HEK293 (cell line): Measurements from ENCODE around the gene SPACA5.

Source experiments
- BCL11B ChIP-seq: fragments of 450-650 bp; formaldehyde crosslinking; IDR thresholded peaks from 2 replicates; pipeline ENCODE4 v1.5.1; 2016; ENCODE audit warnings: low read depth, missing biosample characterization, missing genetic modification characterization
- ELK4 ChIP-seq: IDR thresholded peaks from 2 replicates; pipeline ENCODE4 v1.6.1; 2011; ENCODE audit warnings: mild to moderate bottlenecking, low read depth, low read length, borderline replicate concordance
- GFI1B ChIP-seq: fragments of 450-650 bp; formaldehyde crosslinking; IDR thresholded peaks from 2 replicates; pipeline ENCODE4 v1.5.1; 2016; ENCODE audit warnings: missing biosample characterization, missing genetic modification characterization
- GLI4 ChIP-seq: fragments of 450-650 bp; formaldehyde crosslinking; IDR thresholded peaks from 2 replicates; pipeline ENCODE4 v1.5.1; 2016; ENCODE audit warnings: missing biosample characterization, missing genetic modification characterization
- KLF8 ChIP-seq: fragments of 450-650 bp; formaldehyde crosslinking; IDR thresholded peaks from 2 replicates; pipeline ENCODE4 v1.5.1; 2016; ENCODE audit warnings: missing biosample characterization, missing genetic modification characterization
- KLF9 ChIP-seq: fragments of 450-650 bp; formaldehyde crosslinking; IDR thresholded peaks from 2 replicates; pipeline ENCODE4 v1.5.1; 2016; ENCODE audit warnings: missing biosample characterization, missing genetic modification characterization, low read depth
- RBAK ChIP-seq: fragments of 450-650 bp; formaldehyde crosslinking; IDR thresholded peaks from 2 replicates; pipeline ENCODE4 v1.5.1; 2016; ENCODE audit warnings: missing biosample characterization, missing genetic modification characterization
- SCRT2 ChIP-seq: fragments of 450-650 bp; formaldehyde crosslinking; IDR thresholded peaks from 2 replicates; pipeline ENCODE4 v1.5.1; 2016; ENCODE audit warnings: missing biosample characterization, missing genetic modification characterization
- SETDB1 ChIP-seq: IDR thresholded peaks from one replicate; pipeline ENCODE4 v1.6.1; 2017; ENCODE audit warnings: mild to moderate bottlenecking, low read length, moderate library complexity, mixed read lengths; ENCODE audit not compliant: insufficient read length
- ZNF112 ChIP-seq: fragments of 450-650 bp; formaldehyde crosslinking; IDR thresholded peaks from 2 replicates; pipeline ENCODE4 v1.5.0; 2017; ENCODE audit warnings: missing biosample characterization, missing genetic modification characterization
- ZNF140 ChIP-seq: fragments of 450-650 bp; formaldehyde crosslinking; IDR thresholded peaks from 2 replicates; pipeline ENCODE4 v1.5.1; 2016; ENCODE audit warnings: missing biosample characterization, missing genetic modification characterization
- ZNF157 ChIP-seq: fragments of 450-650 bp; formaldehyde crosslinking; IDR thresholded peaks from 2 replicates; pipeline ENCODE4 v1.5.1; 2016; ENCODE audit warnings: missing biosample characterization, missing genetic modification characterization
- ZNF2 ChIP-seq: fragments of 450-650 bp; formaldehyde crosslinking; IDR thresholded peaks from 2 replicates; pipeline ENCODE4 v1.5.1; 2016; ENCODE audit warnings: missing biosample characterization, missing genetic modification characterization
- ZNF221 ChIP-seq: fragments of 450-650 bp; formaldehyde crosslinking; IDR thresholded peaks from 2 replicates; pipeline ENCODE4 v1.5.1; 2017; ENCODE audit warnings: missing biosample characterization, missing genetic modification characterization, borderline replicate concordance
- ZNF324 ChIP-seq: fragments of 450-650 bp; formaldehyde crosslinking; IDR thresholded peaks from 2 replicates; pipeline ENCODE4 v1.5.1; 2016; ENCODE audit warnings: missing biosample characterization, missing genetic modification characterization
- ZNF514 ChIP-seq: fragments of 450-650 bp; formaldehyde crosslinking; IDR thresholded peaks from 2 replicates; pipeline ENCODE4 v1.5.1; 2016; ENCODE audit warnings: missing biosample characterization, missing genetic modification characterization
- ZNF555 ChIP-seq: fragments of 450-650 bp; formaldehyde crosslinking; conservative IDR thresholded peaks from 2 replicates; pipeline ENCODE4 v1.5.1; 2017; ENCODE audit warnings: missing biosample characterization, mild to moderate bottlenecking, missing genetic modification characterization, inconsistent platforms
- ZNF561 ChIP-seq: fragments of 450-650 bp; IDR thresholded peaks from 2 replicates; pipeline ENCODE4 v1.5.1; 2018; ENCODE audit warnings: missing biosample characterization, missing genetic modification characterization, borderline replicate concordance
- ZNF624 ChIP-seq: fragments of 450-650 bp; formaldehyde crosslinking; IDR thresholded peaks from 2 replicates; pipeline ENCODE4 v1.5.1; 2017; ENCODE audit warnings: missing biosample characterization, missing genetic modification characterization
- ZNF626 ChIP-seq: fragments of 450-650 bp; sonication (Bioruptor Pico); formaldehyde crosslinking; IDR thresholded peaks from 2 replicates; pipeline ENCODE4 v1.5.1; 2018; ENCODE audit warnings: missing biosample characterization, missing genetic modification characterization, inconsistent platforms
- ZNF660 ChIP-seq: fragments of 450-650 bp; IDR thresholded peaks from 2 replicates; pipeline ENCODE4 v1.5.1; 2018; ENCODE audit warnings: missing biosample characterization, mild to moderate bottlenecking, missing genetic modification characterization
- ZSCAN4 ChIP-seq: fragments of 450-650 bp; formaldehyde crosslinking; IDR thresholded peaks from 2 replicates; pipeline ENCODE4 v1.5.1; 2017; ENCODE audit warnings: missing biosample characterization, missing genetic modification characterization
- ZSCAN5A ChIP-seq: fragments of 450-650 bp; formaldehyde crosslinking; IDR thresholded peaks from 2 replicates; pipeline ENCODE4 v1.5.1; 2016; ENCODE audit warnings: missing biosample characterization, missing genetic modification characterization
- ZXDB ChIP-seq: fragments of 450-650 bp; formaldehyde crosslinking; IDR thresholded peaks from 2 replicates; pipeline ENCODE4 v1.5.1; 2016; ENCODE audit warnings: missing biosample characterization, missing genetic modification characterization
- TF ChIP-seq, protein P1 (sequence below): fragments of 450-650 bp; IDR thresholded peaks from 2 replicates; pipeline ENCODE4 v1.5.1; 2018; ENCODE audit warnings: missing biosample characterization, missing genetic modification characterization
- TF ChIP-seq, protein P2 (sequence below): fragments of 450-650 bp; formaldehyde crosslinking; IDR thresholded peaks from 2 replicates; pipeline ENCODE4 v1.5.1; 2016; ENCODE audit warnings: missing biosample characterization, missing genetic modification characterization
- TF ChIP-seq, protein P3 (sequence below): fragments of 450-650 bp; formaldehyde crosslinking; IDR thresholded peaks from 2 replicates; pipeline ENCODE4 v1.5.1; 2016; ENCODE audit warnings: missing biosample characterization, missing genetic modification characterization
- TF ChIP-seq, protein P4 (sequence below): fragments of 450-650 bp; formaldehyde crosslinking; IDR thresholded peaks from 2 replicates; pipeline ENCODE4 v1.5.1; 2016; ENCODE audit warnings: missing biosample characterization, missing genetic modification characterization

SPACA5 gene

DNA sequence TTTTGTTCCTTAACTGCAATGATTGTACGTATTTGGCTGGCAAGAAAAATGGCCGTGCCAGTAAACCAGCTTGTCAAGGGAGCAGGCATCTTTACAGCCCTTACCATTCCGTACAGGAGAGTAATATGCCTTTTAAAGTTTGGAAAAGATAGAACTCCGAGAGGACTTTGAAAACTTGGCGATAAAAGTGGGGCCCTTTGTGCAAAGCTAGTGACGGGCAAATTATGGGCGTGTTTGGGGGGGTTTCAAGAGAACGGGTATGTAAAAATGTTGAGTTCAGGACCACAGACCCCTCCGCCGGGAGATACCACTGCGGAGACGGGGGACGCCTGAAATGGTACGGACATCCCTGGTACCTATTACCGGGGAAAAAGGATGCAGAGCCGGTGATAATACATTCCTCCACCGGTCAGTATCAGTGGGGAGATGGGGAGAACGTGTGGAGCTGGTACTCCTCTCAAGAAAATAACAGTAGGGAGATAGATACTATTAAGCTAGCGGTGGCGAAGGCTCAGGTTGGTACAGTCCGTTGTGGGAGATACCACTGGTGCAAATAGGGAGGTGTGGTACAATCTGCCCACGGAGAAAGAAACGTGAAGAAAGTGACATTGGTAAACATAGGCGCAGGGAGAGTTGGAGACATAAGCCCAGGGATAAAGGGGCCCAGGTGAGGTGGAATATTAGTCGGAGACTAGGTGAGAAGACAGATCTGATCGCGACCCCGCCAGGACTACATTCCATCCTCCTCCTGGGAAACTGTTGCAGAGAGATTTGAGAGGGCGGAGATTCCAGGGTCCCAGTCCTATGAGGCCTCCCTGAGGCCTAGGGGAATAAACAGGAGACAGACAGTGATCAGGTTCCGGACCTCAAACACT is 14.5 kb downstream of the SPACA5 start (continued):
- TF ChIP-seq ZNF514 (tag by site-specific recombination) (no peak), ZNF157 (no peak), ZNF624 (tag by site-specific recombination) (no peak), ZNF221 (tag by site-specific recombination) (no peak), SETDB1 (no peak), KLF8 (tag by site-specific recombination) (peak; percentile 55; the same call in 1 of the 2 replicates), ZNF140 (tag by site-specific recombination) (no peak), GLI4 (tag by site-specific recombination) (no peak), ZNF555 (no peak), ZNF660 (0 out of 2 replicates have a peak, but pooled peaks have one; percentile 3), ZSCAN5A (no peak), ELK4 (no peak), ZNF626 (no peak), ZNF2 (tag by site-specific recombination) (peak; percentile 79; the same call in 1 of the 2 replicates), ZNF561 (no peak), ZSCAN4 (tag by site-specific recombination) (no peak), KLF9 (tag by site-specific recombination) (no peak), ZNF324 (tag by site-specific recombination) (0 out of 2 replicates have a peak, but pooled peaks have one; percentile 33), BCL11B (tag by site-specific recombination) (no peak), ZXDB (tag by site-specific recombination) (peak; percentile 81), SCRT2 (peak; percentile 98), ZNF112 (tag by site-specific recombination) (no peak), GFI1B (no peak), RBAK (tag by site-specific recombination) (no peak)
- TF ChIP-seq, protein P1, sequence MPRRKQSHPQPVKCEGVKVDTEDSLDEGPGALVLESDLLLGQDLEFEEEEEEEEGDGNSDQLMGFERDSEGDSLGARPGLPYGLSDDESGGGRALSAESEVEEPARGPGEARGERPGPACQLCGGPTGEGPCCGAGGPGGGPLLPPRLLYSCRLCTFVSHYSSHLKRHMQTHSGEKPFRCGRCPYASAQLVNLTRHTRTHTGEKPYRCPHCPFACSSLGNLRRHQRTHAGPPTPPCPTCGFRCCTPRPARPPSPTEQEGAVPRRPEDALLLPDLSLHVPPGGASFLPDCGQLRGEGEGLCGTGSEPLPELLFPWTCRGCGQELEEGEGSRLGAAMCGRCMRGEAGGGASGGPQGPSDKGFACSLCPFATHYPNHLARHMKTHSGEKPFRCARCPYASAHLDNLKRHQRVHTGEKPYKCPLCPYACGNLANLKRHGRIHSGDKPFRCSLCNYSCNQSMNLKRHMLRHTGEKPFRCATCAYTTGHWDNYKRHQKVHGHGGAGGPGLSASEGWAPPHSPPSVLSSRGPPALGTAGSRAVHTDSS (tag by site-specific recombination): no peak
- TF ChIP-seq, protein P2, sequence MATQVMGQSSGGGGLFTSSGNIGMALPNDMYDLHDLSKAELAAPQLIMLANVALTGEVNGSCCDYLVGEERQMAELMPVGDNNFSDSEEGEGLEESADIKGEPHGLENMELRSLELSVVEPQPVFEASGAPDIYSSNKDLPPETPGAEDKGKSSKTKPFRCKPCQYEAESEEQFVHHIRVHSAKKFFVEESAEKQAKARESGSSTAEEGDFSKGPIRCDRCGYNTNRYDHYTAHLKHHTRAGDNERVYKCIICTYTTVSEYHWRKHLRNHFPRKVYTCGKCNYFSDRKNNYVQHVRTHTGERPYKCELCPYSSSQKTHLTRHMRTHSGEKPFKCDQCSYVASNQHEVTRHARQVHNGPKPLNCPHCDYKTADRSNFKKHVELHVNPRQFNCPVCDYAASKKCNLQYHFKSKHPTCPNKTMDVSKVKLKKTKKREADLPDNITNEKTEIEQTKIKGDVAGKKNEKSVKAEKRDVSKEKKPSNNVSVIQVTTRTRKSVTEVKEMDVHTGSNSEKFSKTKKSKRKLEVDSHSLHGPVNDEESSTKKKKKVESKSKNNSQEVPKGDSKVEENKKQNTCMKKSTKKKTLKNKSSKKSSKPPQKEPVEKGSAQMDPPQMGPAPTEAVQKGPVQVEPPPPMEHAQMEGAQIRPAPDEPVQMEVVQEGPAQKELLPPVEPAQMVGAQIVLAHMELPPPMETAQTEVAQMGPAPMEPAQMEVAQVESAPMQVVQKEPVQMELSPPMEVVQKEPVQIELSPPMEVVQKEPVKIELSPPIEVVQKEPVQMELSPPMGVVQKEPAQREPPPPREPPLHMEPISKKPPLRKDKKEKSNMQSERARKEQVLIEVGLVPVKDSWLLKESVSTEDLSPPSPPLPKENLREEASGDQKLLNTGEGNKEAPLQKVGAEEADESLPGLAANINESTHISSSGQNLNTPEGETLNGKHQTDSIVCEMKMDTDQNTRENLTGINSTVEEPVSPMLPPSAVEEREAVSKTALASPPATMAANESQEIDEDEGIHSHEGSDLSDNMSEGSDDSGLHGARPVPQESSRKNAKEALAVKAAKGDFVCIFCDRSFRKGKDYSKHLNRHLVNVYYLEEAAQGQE (tag by site-specific recombination): no peak
- TF ChIP-seq, protein P3, sequence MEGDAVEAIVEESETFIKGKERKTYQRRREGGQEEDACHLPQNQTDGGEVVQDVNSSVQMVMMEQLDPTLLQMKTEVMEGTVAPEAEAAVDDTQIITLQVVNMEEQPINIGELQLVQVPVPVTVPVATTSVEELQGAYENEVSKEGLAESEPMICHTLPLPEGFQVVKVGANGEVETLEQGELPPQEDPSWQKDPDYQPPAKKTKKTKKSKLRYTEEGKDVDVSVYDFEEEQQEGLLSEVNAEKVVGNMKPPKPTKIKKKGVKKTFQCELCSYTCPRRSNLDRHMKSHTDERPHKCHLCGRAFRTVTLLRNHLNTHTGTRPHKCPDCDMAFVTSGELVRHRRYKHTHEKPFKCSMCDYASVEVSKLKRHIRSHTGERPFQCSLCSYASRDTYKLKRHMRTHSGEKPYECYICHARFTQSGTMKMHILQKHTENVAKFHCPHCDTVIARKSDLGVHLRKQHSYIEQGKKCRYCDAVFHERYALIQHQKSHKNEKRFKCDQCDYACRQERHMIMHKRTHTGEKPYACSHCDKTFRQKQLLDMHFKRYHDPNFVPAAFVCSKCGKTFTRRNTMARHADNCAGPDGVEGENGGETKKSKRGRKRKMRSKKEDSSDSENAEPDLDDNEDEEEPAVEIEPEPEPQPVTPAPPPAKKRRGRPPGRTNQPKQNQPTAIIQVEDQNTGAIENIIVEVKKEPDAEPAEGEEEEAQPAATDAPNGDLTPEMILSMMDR (tag by site-specific recombination): no peak
- TF ChIP-seq, protein P4, sequence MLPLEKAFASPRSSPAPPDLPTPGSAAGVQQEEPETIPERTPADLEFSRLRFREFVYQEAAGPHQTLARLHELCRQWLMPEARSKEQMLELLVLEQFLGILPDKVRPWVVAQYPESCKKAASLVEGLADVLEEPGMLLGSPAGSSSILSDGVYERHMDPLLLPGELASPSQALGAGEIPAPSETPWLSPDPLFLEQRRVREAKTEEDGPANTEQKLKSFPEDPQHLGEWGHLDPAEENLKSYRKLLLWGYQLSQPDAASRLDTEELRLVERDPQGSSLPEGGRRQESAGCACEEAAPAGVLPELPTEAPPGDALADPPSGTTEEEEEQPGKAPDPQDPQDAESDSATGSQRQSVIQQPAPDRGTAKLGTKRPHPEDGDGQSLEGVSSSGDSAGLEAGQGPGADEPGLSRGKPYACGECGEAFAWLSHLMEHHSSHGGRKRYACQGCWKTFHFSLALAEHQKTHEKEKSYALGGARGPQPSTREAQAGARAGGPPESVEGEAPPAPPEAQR: no peak
